PFSK-1 (cell line): Measurements from ENCODE around the gene IL1RAPL2.

Experiments used
- FOXP2 ChIP-seq: optimal IDR thresholded peaks from 2 replicates; pipeline ENCODE3; 2011; ENCODE audit warnings: borderline replicate concordance, control low read depth, inconsistent platforms; ENCODE audit not compliant: insufficient read depth; ENCODE audit errors: extremely low read length, extremely low read depth
- POLR2AphosphoS5 ChIP-seq: IDR thresholded peaks from 2 replicates; pipeline ENCODE4 v1.6.1; 2012; ENCODE audit warnings: low read depth, mild to moderate bottlenecking, control low read depth, low read length, moderate library complexity
- REST ChIP-seq, 2 experiments: IDR thresholded peaks; 2 replicates each; pipeline versions ENCODE4 v1.6.1 to v1.8.0; 2011 to 2012; ENCODE audit warnings: low read depth in 2 of 2, low read length in 2 of 2, control low read depth in 1 of 2, inconsistent platforms in 1 of 2, mild to moderate bottlenecking in 1 of 2, moderate library complexity in 1 of 2; ENCODE audit not compliant: insufficient read depth in 1 of 2
- SIN3A ChIP-seq: IDR thresholded peaks from 2 replicates; pipeline ENCODE4 v1.6.1; 2012; ENCODE audit warnings: mild to moderate bottlenecking, low read length, moderate library complexity, borderline replicate concordance; ENCODE audit not compliant: insufficient read depth
- TAF1 ChIP-seq: IDR thresholded peaks from 2 replicates; pipeline ENCODE4 v1.6.1; 2012; ENCODE audit warnings: low read length, control low read depth, borderline replicate concordance; ENCODE audit not compliant: insufficient read depth

- TF ChIP-seq TAF1 (no peak), POLR2AphosphoS5 (no peak), SIN3A (no peak), REST (IDR thresholded peaks at IDR 0.05; ENCODE audit: insufficient read depth in 1 of 2, low read depth in 2 of 2, low read length in 2 of 2) (no peak), FOXP2 (no peak)
Observed at GRCh38 chrX:105502336-105502735, 936.3 kb downstream of the IL1RAPL2 start.
